HEK293 (cell line): ENCODE measurements around the gene BLVRA.

Experiments
- REST ChIP-seq: fragments of 450-650 bp; formaldehyde crosslinking; IDR thresholded peaks from 2 replicates; pipeline ENCODE4 v1.5.1; 2016; ENCODE audit warnings: missing biosample characterization, missing genetic modification characterization
- YY1 ChIP-seq: fragments of 450-650 bp; formaldehyde crosslinking; IDR thresholded peaks from 2 replicates; pipeline ENCODE4 v1.5.1; 2018; ENCODE audit warnings: missing biosample characterization, missing genetic modification characterization
- ZBTB20 ChIP-seq: fragments of 450-650 bp; formaldehyde crosslinking; IDR thresholded peaks from 2 replicates; pipeline ENCODE4 v1.5.1; 2016; ENCODE audit warnings: missing biosample characterization, missing genetic modification characterization
- ZNF311 ChIP-seq: fragments of 450-650 bp; formaldehyde crosslinking; IDR thresholded peaks from 2 replicates; pipeline ENCODE4 v1.5.1; 2017; ENCODE audit warnings: missing biosample characterization, missing genetic modification characterization, borderline replicate concordance
- ZNF335 ChIP-seq: fragments of 450-650 bp; formaldehyde crosslinking; conservative IDR thresholded peaks from 2 replicates; pipeline ENCODE4 v1.5.1; 2016; ENCODE audit warnings: missing biosample characterization, missing genetic modification characterization
- ZNF660 ChIP-seq: fragments of 450-650 bp; IDR thresholded peaks from 2 replicates; pipeline ENCODE4 v1.5.1; 2018; ENCODE audit warnings: missing biosample characterization, mild to moderate bottlenecking, missing genetic modification characterization

GRCh38 chr7:43753271-43753810 lies 5.1 kb upstream of the BLVRA start:
- no peak for TF ChIP-seq ZNF335 (tag by site-specific recombination)
- TF ChIP-seq ZNF660: no peak
- TF ChIP-seq REST (tag by site-specific recombination): no peak
- TF ChIP-seq YY1 (tag by site-specific recombination): no peak
- TF ChIP-seq ZBTB20 (tag by site-specific recombination): no peak
- TF ChIP-seq ZNF311 (tag by site-specific recombination): no peak
